K562 (cell line): Measurements from ENCODE around the gene ARL17A. TPM values are rescaled to one million over a fixed set of nuclear protein-coding genes. Genes with fewer than 3 reads are reported as not detected.
"Not testable (repeated sequence)": the region's sequence is repeated elsewhere in the genome, so short reads cannot be mapped to it uniquely, and the experiment has no call there.

Experiments
- ATAC-seq: fragments of 200-7000 bp; cut with Tn5 transposase; 3 replicates; pipeline ENCODE4 v1.9.1; 2020; ENCODE audit warnings: moderate library complexity
- BruUV-seq: library from RNA; stranded (reverse); fragments of 400-500 nt; replicated peaks from 2 replicates; lab custom pipeline; 2021; lab: Mats Ljungman, UMichigan
- CTCF ChIA-PET: fragments of 300-600 bp; formaldehyde crosslinking; extraction: SDS; loops from one replicate; lab custom pipeline; 2021; ENCODE audit warnings: low intra/inter-chr PET ratio; lab: Yijun Ruan, JAX
- POLR2A ChIA-PET: fragments of 300-600, 350-650 bp; sonication (Branson Sonifier 250); formaldehyde crosslinking; extraction: SDS; loops from one replicate; lab custom pipeline; 2021; ENCODE audit warnings: antibody characterized with exemption, inconsistent platforms; lab: Yijun Ruan, JAX
- DNase-seq, 4 experiments: peaks; one replicate each; pipeline versions ENCODE4 v3.0.0 to v3.0.0-alpha.2; 2011 to 2018; ENCODE audit warnings: low spot score in 3 of 4, mixed read lengths in 3 of 4; ENCODE audit errors: extremely low read depth in 1 of 4
- FAIRE-seq: peaks from 2 replicates; lab custom pipeline; 2011; peaks lifted over from hg19 to GRCh38; lab: Jason Lieb, UNC
- H2AFZ ChIP-seq: 2 replicates; pipeline ENCODE4 v1.6.0; 2011; ENCODE audit warnings: low read depth, low read length, control low read depth, inconsistent platforms
- H3K27ac ChIP-seq: fragments of 200-600 bp; 3 replicates; pipeline ENCODE4 v1.8.0; 2011; ENCODE audit warnings: low read depth, mild to moderate bottlenecking, control low read depth, inconsistent platforms, low read length, moderate library complexity, mixed read lengths; ENCODE audit errors: extremely low read depth
- H3K27me3 ChIP-seq, 2 experiments: fragments of 300-600 bp in 1 of 2; 2 replicates in 1 of 2; 3 replicates in 1 of 2; pipeline versions ENCODE4 v1.6.0 to v1.8.0; 2011; ENCODE audit warnings: inconsistent platforms in 2 of 2, low read length in 2 of 2, mild to moderate bottlenecking in 1 of 2, mixed read lengths in 1 of 2, moderate library complexity in 1 of 2; ENCODE audit not compliant: control insufficient read depth in 2 of 2, insufficient read depth in 2 of 2
- H3K36me3 ChIP-seq: fragments of 300-600 bp; 3 replicates; pipeline ENCODE4 v1.8.0; 2011; ENCODE audit warnings: mild to moderate bottlenecking, low read length, inconsistent platforms; ENCODE audit not compliant: control insufficient read depth, insufficient read depth
- H3K4me1 ChIP-seq, 2 experiments: fragments of 200-600 bp in 1 of 2; replicated peaks in 1 of 2; 2 replicates in 1 of 2; 3 replicates in 1 of 2; pipeline versions ENCODE4 v1.5.1 to v1.8.0; 2011; ENCODE audit warnings: inconsistent platforms in 2 of 2, low read length in 2 of 2, mild to moderate bottlenecking in 1 of 2, mixed read lengths in 1 of 2, moderate library complexity in 1 of 2; ENCODE audit not compliant: control insufficient read depth in 2 of 2, insufficient read depth in 2 of 2
- H3K4me2 ChIP-seq: 2 replicates; pipeline ENCODE4 v1.6.1; 2011; ENCODE audit warnings: low read length, control low read depth, inconsistent platforms, mixed read lengths; ENCODE audit not compliant: insufficient read depth
- H3K4me3 ChIP-seq: fragments of 200-600 bp; sonication (generic), shearing (Covaris generic); 2 replicates; pipeline ENCODE4 v1.5.1; 2016; ENCODE audit warnings: control low read depth, inconsistent platforms
- H3K79me2 ChIP-seq: fragments of 200-600 bp; 3 replicates; pipeline ENCODE4 v1.8.0; 2011; ENCODE audit warnings: low read length, inconsistent platforms; ENCODE audit not compliant: control insufficient read depth, insufficient read depth
- H3K9ac ChIP-seq, 2 experiments: 2 replicates each; pipeline versions ENCODE4 v1.6.0 to v1.6.1; 2011; ENCODE audit warnings: low read depth in 2 of 2, low read length in 2 of 2, control low read depth in 1 of 2, inconsistent platforms in 1 of 2, mild to moderate bottlenecking in 1 of 2, mixed read lengths in 1 of 2; ENCODE audit not compliant: insufficient read depth in 1 of 2
- H3K9me1 ChIP-seq: one replicate; pipeline ENCODE4 v1.6.0; 2011; ENCODE audit warnings: inconsistent platforms, mild to moderate bottlenecking, low read length, moderate library complexity; ENCODE audit not compliant: control insufficient read depth, insufficient read depth
- H3K9me3 ChIP-seq: replicated peaks from 2 replicates; pipeline ENCODE4 v1.5.1; 2011; ENCODE audit warnings: low read depth, low read length, inconsistent platforms; ENCODE audit not compliant: control insufficient read depth, insufficient read depth
- H4K20me1 ChIP-seq: replicated peaks from 2 replicates; pipeline ENCODE4 v1.6.1; 2011; ENCODE audit warnings: low read length, inconsistent platforms, mixed read lengths; ENCODE audit not compliant: control insufficient read depth, insufficient read depth
- POLR2G ChIP-seq: fragments of 200-400 bp; formaldehyde crosslinking; IDR thresholded peaks from 2 replicates; pipeline ENCODE4 v1.6.1; 2017; ENCODE audit warnings: low read depth, mild to moderate bottlenecking, antibody characterized with exemption, low read length, moderate library complexity
- WGBS: fragments of 100-300 bp; shearing (Covaris generic); methylation state at CpG from one replicate; pipeline ENCODE4 v1.1.6; 2016; ENCODE audit warnings: low coverage, mixed read lengths; ENCODE audit not compliant: insufficient coverage; ENCODE audit errors: missing lambda C conversion rate; 5-methylcytosine and 5-hydroxymethylcytosine counted together
- in situ Hi-C: fragments of 300-500 bp; cut with MboI; formaldehyde crosslinking; loops from 4 replicates; pipeline ENCODE4 v1.15.0; 2018; ENCODE audit warnings: inconsistent platforms, mixed read lengths
- intact Hi-C: fragments of 100-400 bp; cut with micrococcal nuclease; formaldehyde crosslinking; loops from 2 replicates; pipeline ENCODE4 v1.14.2; 2022
- polyA plus RNA-seq, 8 experiments: library from polyadenylated mRNA; depleted of rRNA in 4 of 8; stranded (reverse) in 5 of 8; unstranded in 3 of 8; fragments of >200 nt; fragmentation: Nextera tagmentation in 2 of 8; fragmentation: Illumina TruSeq in 1 of 8; extraction: Ambion mirVana in 2 of 8; extraction: Trizol in 1 of 8; gene quantifications; 2 replicates each; pipeline versions ENCODE4 v1.2.1 to v1.2.3, GENCODE V29; 2011 to 2014; ENCODE audit warnings: inconsistent platforms in 1 of 8, missing spikeins in 1 of 8
- total RNA-seq, 7 experiments: library from RNA; depleted of rRNA in 6 of 7; stranded (reverse); fragments of >200 nt in 6 of 7; fragmentation: Illumina TruSeq in 2 of 7; extraction: Trizol in 2 of 7; gene quantifications; 2 replicates each; pipeline versions ENCODE4 v1.2.1 to v1.2.3, GENCODE V29; 2011 to 2021; ENCODE audit warnings: low replicate concordance in 1 of 7

The ARL17A gene
- total and polyA plus RNA-seq, 9 of the 15 experiments (the other 6 are each of a cell fraction or from before 2014, with no cell fraction given), result 4.7 to 24.8 (median 14.0) TPM

DNA sequence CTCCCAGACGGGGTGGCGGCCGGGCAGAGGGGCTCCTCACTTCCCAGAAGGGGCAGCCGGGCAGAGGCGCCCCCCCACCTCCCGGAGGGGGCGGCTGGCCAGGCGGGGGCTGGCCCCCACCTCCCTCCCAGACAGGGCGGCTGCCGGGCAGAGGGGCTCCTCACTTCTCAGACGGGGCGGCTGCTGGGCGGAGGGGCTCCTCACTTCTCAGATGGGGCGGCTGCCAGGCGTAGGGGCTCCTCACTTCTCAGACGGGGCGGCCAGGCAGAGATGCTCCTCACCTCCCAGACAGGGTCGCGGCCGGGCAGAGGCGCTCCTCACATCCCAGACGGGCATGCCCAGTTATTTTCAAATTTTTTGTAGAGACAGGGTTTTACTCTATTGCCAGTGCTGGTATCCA, 44.8 kb downstream of the ARL17A start:
- H3K9ac ChIP-seq, H3K27ac ChIP-seq, ATAC-seq, H3K27me3 ChIP-seq, POLR2A ChIA-PET, H3K4me2 ChIP-seq, H3K36me3 ChIP-seq, BruUV-seq, intact Hi-C loops, H2AFZ ChIP-seq, H3K9me3 ChIP-seq, FAIRE-seq, CTCF ChIA-PET, H3K4me1 ChIP-seq, DNase-seq, H3K79me2 ChIP-seq, H3K9me1 ChIP-seq, H3K4me3 ChIP-seq, H4K20me1 ChIP-seq: not testable (repeated sequence)
- 88% methylated on average over 12 of the region's 22 CpGs for WGBS
- in situ Hi-C loops, result loop anchor here (10.0 kb wide), 1 partner anchor 220 kb away; no protein-coding TSS in a partner anchor
- TF ChIP-seq POLR2G, result peak; percentile 39; the same call in 1 of the 2 replicates

DNA sequence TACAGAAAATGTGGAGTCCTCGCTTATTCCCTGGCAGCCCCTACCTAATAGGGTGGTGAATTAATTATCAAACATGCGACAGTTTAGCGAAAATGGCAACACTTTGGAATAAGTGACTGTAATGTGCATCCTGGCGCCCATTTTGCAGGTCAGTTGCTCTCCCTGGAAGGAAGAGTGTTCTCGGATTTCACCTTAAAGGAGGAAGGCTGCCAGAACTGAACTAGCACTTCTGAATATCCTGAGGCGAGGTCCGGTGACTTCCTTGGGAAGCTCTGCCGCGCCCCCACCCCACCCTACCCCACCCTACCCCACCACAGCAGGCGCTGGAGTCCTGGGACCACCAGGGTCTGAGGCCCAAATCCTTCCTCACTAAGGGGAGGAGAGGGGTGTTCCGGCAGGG, 67.3 kb downstream of the ARL17A start, which contains the start of gene LRRC37A2:
Gene LRRC37A2, plus strand, starts transcription at position 301 of the 400 bp plus-strand sequence. CDS start 245 bp downstream, outside the sequence.
- H3K9me3 ChIP-seq, DNase-seq, H2AFZ ChIP-seq, H4K20me1 ChIP-seq, intact Hi-C loops, H3K9me1 ChIP-seq, POLR2A ChIA-PET, H3K36me3 ChIP-seq, ATAC-seq, H3K27me3 ChIP-seq, H3K79me2 ChIP-seq, H3K4me2 ChIP-seq, H3K27ac ChIP-seq, BruUV-seq, H3K4me1 ChIP-seq, H3K4me3 ChIP-seq, H3K9ac ChIP-seq, FAIRE-seq, CTCF ChIA-PET: not testable (repeated sequence)
- in situ Hi-C loops, result loop anchor here (10.0 to 25.0 kb wide), 2 partner anchors 503 to 1075 kb away; partner anchors contain the start of gene ARHGAP27
- no CpG with 5 or more reads among the region's 11 CpGs for WGBS

DNA sequence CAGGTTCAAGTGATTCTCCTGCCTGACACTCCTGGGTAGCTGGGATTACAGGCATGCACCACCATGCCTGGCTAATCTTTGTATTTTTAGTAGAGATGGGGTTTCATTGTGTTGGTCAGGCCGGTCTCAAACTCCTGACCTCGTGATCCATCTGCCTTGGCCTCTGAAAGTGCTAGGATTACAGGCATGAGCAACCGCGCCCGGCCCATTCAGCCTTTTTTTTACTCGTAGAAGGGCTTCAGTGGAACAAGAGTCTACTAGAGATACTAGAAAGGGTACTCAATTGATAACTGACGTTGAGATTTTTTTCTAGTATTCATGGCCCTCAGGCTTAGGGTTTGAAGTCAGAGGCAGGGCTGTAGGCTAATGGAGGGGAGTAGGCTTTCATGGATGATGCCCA, 73.6 kb downstream of the ARL17A start:
- not testable (repeated sequence) for H3K9ac ChIP-seq

More for the DNA sequence above, 73.6 kb downstream of the ARL17A start:
- BruUV-seq, H3K4me1 ChIP-seq, H3K27me3 ChIP-seq, H3K9me1 ChIP-seq, H3K36me3 ChIP-seq, ATAC-seq, H3K27ac ChIP-seq, CTCF ChIA-PET, DNase-seq, intact Hi-C loops, FAIRE-seq, POLR2A ChIA-PET, H2AFZ ChIP-seq, H3K4me3 ChIP-seq, H3K4me2 ChIP-seq, H4K20me1 ChIP-seq, H3K79me2 ChIP-seq, H3K9me3 ChIP-seq: not testable (repeated sequence)
- WGBS, result 41% methylated on average over 5 of the region's 7 CpGs
- in situ Hi-C loops, result loop anchor here (25.0 kb wide), 1 partner anchor 1069 kb away; the partner anchor contains the start of gene ARHGAP27
